Mesothelial cell of epicardium (in vitro differentiated cells): ENCODE measurements around the gene NALCN. TPM values are rescaled to one million over a fixed set of nuclear protein-coding genes. Genes with fewer than 3 reads are reported as not detected.

ENCODE experiments used
- DNase-seq, 2 experiments: peaks; one replicate each; pipeline ENCODE4 v3.0.0; 2021; ENCODE audit warnings: low spot score in 2 of 2; ENCODE audit not compliant: unreplicated experiment in 2 of 2
- H3K27ac Mint-ChIP-seq: 2 replicates; pipeline ENCODE4 v1.8.0; 2021; ENCODE audit warnings: mixed read lengths
- H3K27me3 Mint-ChIP-seq: 2 replicates; pipeline ENCODE4 v1.8.0; 2021; ENCODE audit warnings: low read depth, mixed read lengths
- H3K36me3 Mint-ChIP-seq: 2 replicates; pipeline ENCODE4 v1.8.0; 2021; ENCODE audit warnings: mixed read lengths
- H3K4me1 Mint-ChIP-seq: 2 replicates; pipeline ENCODE4 v1.8.0; 2021; ENCODE audit warnings: mixed read lengths
- H3K4me3 Mint-ChIP-seq: 2 replicates; pipeline ENCODE4 v1.8.0; 2021; ENCODE audit warnings: mild to moderate bottlenecking, moderate library complexity, mixed read lengths
- H3K9me3 Mint-ChIP-seq: 2 replicates; pipeline ENCODE4 v1.8.0; 2021; ENCODE audit warnings: mixed read lengths
- CTCF ChIP-seq: fragments of 200-600 bp; sonication (generic); IDR thresholded peaks from one replicate; pipeline ENCODE4 v1.5.0; 2021; ENCODE audit warnings: antibody characterized with exemption; ENCODE audit not compliant: unreplicated experiment
- total RNA-seq: library from RNA; stranded (reverse); gene quantifications from 3 replicates; pipeline ENCODE4 v1.2.1, GENCODE V29; 2021

NALCN gene
- total RNA-seq, 1 donor from 2014 or later = 2.2 TPM

GRCh38 chr13:101090287-101090686 is 326.0 kb downstream of the NALCN start:
- no peaks in the 10 kb centered on the region for H3K36me3 Mint-ChIP-seq
- no peak for DNase-seq
- no peak overlapping the region for H3K27ac Mint-ChIP-seq
- no peaks in the 10 kb centered on the region for H3K4me1 Mint-ChIP-seq
- TF ChIP-seq CTCF = no peak
- no peak overlapping the region for H3K4me3 Mint-ChIP-seq
- H3K9me3 Mint-ChIP-seq = no peaks in the 10 kb centered on the region
- peaks cover 3% of the 10 kb centered on the region for H3K27me3 Mint-ChIP-seq

- Mint-ChIP-seq H3K4me1 (peaks cover 6% of the 10 kb centered on the region), H3K27me3 (peaks cover 3% of the 10 kb centered on the region), H3K4me3 (no peak overlapping the region), H3K36me3 (no peaks in the 10 kb centered on the region), H3K9me3 (no peaks in the 10 kb centered on the region), H3K27ac (no peak overlapping the region)
- TF ChIP-seq CTCF = no peak
- no peak for DNase-seq
These were observed 330.8 kb downstream of the NALCN start for GRCh38 chr13:101085551-101085950.

- Mint-ChIP-seq H3K27ac (no peak overlapping the region), H3K36me3 (no peaks in the 10 kb centered on the region), H3K4me3 (no peak overlapping the region), H3K4me1 (peaks cover 6% of the 10 kb centered on the region), H3K27me3 (peaks cover under 1% of the 10 kb centered on the region), H3K9me3 (peaks cover 21% of the 10 kb centered on the region)
- DNase-seq = no peak
- no peak for TF ChIP-seq CTCF
These were observed 333.9 kb downstream of the NALCN start for GRCh38 chr13:101082441-101082840.

GRCh38 chr13:101080616-101081015 is 335.7 kb downstream of the NALCN start:
- TF ChIP-seq CTCF = no peak
- Mint-ChIP-seq H3K4me3 (no peak overlapping the region), H3K27me3 (no peaks in the 10 kb centered on the region), H3K27ac (no peak overlapping the region), H3K4me1 (peaks cover 6% of the 10 kb centered on the region), H3K9me3 (peaks cover 26% of the 10 kb centered on the region), H3K36me3 (no peaks in the 10 kb centered on the region)
- DNase-seq = no peak

GRCh38 chr13:101065329-101065728 is 351.0 kb downstream of the NALCN start:
- DNase-seq = no peak
- Mint-ChIP-seq H3K4me1 (no peaks in the 10 kb centered on the region), H3K27ac (no peak overlapping the region), H3K9me3 (no peaks in the 10 kb centered on the region), H3K36me3 (no peaks in the 10 kb centered on the region), H3K4me3 (no peak overlapping the region), H3K27me3 (peaks cover 20% of the 10 kb centered on the region)
- no peak for TF ChIP-seq CTCF

GRCh38 chr13:101059793-101060192 is 356.5 kb downstream of the NALCN start:
- no peak for DNase-seq
- Mint-ChIP-seq H3K9me3 (no peaks in the 10 kb centered on the region), H3K36me3 (no peaks in the 10 kb centered on the region), H3K4me1 (no peaks in the 10 kb centered on the region), H3K4me3 (no peak overlapping the region), H3K27me3 (peaks cover 33% of the 10 kb centered on the region), H3K27ac (no peak overlapping the region)
- no peak for TF ChIP-seq CTCF
